NCI-H187 treated with DMSO at 0.1 percent for 48 hours (cell line): ENCODE measurements around the gene ARL16.
A peak's percentile ranks its signal among the peaks of the same experiment; 100 is the strongest.

ENCODE experiments used
- DNase-seq: peaks from one replicate; lab custom pipeline; 2025; lab: John Stamatoyannopoulos, UW

Gene ARL16

DNA sequence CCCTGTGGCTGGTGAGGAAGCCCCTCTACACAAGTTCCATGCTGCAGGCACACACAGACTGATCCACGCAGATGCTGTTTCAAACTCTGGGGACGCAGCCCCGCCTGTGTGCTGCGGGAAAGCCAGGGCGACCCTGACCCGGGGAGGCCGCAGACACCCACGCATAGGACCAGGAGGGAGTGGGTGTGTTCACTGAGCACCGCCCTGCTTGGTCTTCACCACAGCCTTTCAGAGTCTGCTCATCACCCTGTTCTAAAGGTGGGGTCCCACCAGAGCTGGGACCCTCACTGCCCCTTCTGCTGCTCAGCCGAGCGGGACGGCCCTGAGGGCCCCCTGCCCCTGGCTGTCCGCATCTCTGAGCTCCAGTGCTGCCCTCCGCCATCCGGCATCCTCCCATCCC, 39.1 kb downstream of the ARL16 start:
- DNase-seq: no peak

DNA sequence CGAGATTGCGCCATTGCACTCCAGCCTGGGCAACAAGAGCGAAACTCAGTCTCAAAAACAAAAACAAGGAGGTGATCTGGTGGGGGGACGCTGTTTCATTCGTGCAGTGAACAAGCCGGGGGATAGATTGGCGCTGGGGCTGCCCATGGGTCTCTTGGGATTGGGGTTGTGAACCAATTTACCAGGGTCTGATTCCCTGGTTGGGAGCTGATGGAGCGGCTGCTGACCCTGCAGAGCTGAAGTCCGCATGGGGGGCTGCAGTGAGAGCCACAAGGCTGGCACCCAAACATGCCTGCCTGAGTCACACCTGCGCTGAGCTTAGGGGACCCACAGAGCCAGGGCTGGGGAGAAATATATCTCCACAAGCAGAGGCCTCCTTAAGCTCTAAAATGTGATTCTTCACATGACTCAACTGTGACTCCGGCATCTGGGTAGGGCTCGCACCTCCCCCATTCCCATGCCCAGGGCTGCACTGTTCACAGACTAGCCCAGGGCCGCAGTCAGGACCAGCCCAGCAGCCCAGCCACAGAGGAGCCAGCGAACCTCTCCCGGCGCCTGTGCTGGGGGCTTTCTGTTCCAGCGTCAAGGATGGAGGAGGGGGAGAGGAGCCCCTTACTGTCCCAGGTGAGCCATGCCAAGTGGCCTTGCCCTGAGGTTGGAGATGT, 41.6 kb downstream of the ARL16 start:
- DNase-seq: no peak

GRCh38 chr17:81640011-81640410, 43.6 kb downstream of the ARL16 start:
- DNase-seq: no peak

DNA sequence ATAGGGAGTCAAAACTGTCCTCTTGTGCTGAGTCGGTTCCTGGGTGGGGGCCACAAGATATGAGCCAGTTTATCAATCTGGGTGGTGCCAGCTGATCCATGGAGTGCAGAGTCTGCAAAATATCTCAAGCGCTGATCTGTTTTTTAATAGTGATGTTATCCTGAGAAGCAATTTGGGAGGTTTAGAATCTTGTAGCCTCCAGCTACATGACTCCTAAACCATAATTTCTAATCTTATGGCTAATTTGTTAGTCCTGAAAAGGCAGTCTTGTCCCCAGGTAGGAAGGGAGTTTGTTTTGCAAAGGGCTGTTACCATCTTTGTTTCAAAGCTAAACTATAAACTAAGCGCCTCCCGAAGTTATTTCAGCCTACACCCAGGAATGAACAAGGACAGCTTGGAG, 44.9 kb downstream of the ARL16 start:
- no peak for DNase-seq

DNA sequence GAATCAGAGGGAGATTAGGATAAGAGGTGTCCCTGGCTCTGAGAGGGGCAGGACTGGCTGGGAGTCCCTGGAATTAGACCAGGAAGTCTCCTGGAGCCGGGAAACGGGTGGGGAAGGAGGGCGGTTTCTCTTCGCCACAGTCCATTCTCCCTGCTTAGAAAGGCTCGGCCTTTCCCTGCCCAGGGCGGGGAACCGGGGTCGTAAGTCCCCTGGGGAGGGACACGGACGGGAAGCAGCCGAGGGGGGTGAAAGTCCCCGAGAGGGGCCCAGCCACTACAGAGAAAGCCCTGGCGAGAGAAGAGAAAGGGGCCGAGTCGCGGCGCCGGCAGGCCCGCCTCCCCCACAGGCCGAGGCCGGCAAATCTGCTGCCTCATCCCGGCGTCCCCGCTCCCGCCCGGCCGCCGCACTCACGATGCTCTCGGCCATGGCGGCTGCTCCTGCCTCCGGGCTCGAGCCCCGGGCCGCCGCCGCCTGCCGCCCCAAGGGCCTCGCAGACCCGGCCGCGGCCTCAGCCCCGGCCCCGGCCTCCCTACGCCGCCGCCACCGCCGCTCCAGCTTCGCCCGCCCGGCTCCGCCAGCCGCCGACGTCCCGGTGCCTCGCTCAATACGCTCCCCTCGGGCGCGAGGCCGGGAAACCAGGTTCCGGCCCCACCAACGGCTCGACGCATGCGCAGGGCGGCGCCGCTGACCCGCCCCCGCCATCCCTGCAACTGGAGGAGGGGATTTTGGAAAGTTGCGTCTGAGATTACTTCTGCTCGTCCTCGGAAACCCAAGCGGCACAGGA, 46.9 kb downstream of the ARL16 start, which contains the start of the genes NPLOC4 and TSPAN10:
Gene NPLOC4, minus strand, starts transcription at position 608 of the 784 bp plus-strand sequence. Its CDS starts 182 bp downstream, at position 426.
Gene TSPAN10, plus strand, starts transcription at position 692 of the 784 bp plus-strand sequence. CDS start 5,217 bp downstream, outside the sequence.
- DNase-seq: peak; percentile 29

DNA sequence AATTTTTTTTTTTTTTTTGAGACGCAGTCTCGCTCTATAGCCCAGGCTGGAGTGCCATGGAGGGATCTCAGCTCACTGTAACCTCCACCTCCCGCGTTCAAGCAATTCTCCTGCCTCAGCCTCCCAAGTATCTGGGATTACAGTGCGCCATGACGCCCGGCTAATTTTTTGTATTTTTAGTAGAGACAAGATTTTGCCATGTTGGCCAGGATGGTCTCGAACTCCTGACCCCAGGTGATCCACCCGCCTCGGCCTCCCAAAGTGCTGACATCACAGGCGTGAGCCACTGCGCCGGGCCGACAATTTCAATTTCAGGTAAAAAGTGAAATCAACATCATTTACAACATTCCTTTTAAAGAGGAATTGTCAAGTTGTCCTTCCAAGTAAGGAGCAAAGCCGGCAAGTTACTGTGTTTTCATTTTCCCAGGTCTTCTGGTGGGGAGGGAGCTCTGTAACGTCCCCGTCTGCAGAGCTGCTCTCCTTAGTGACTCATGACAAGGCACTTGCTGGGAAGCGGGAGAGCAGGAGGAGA, 47.6 kb downstream of the ARL16 start:
- DNase-seq: no peak

GRCh38 chr17:81635431-81635830, 48.2 kb downstream of the ARL16 start:
- DNase-seq: no peak

GRCh38 chr17:81631482-81631881, 52.1 kb downstream of the ARL16 start:
- no peak for DNase-seq
